Skeletal muscle tissue (tissue), 4 donors: ENCODE results near the gene COMMD7. TPM values are rescaled to one million over a fixed set of nuclear protein-coding genes. Genes with fewer than 3 reads are reported as not detected.

Experiments used
- H3K27ac ChIP-seq: one replicate; pipeline ENCODE4 v1.7.0; 2013; ENCODE audit warnings: mild to moderate bottlenecking, low read depth, low read length, inconsistent platforms
- H3K27me3 ChIP-seq, 3 donors: one replicate each; pipeline ENCODE4 v1.7.0; 2013; ENCODE audit warnings: low read length in 3 of 3; ENCODE audit not compliant: control insufficient read depth in 3 of 3, insufficient read depth in 3 of 3
- H3K36me3 ChIP-seq, 3 donors: one replicate each; pipeline ENCODE4 v1.7.0; 2013; ENCODE audit warnings: low read length in 3 of 3; ENCODE audit not compliant: control insufficient read depth in 3 of 3, insufficient read depth in 3 of 3
- H3K4me1 ChIP-seq, 3 donors: one replicate each; pipeline ENCODE4 v1.7.0; 2013; ENCODE audit warnings: low read length in 3 of 3, mild to moderate bottlenecking in 3 of 3; ENCODE audit not compliant: control insufficient read depth in 3 of 3, insufficient read depth in 3 of 3
- H3K4me3 ChIP-seq, 3 donors: one replicate each; pipeline ENCODE4 v1.7.0; 2013; ENCODE audit warnings: low read length in 3 of 3
- H3K9ac ChIP-seq, 3 donors: one replicate each; pipeline ENCODE4 v1.7.0; 2013; ENCODE audit warnings: low read length in 3 of 3, mild to moderate bottlenecking in 3 of 3, moderate library complexity in 2 of 3, low read depth in 1 of 3
- H3K9me3 ChIP-seq, 3 donors: one replicate each; pipeline ENCODE4 v1.7.0; 2013; ENCODE audit warnings: low read length in 3 of 3; ENCODE audit not compliant: control insufficient read depth in 3 of 3
- total RNA-seq: library from RNA; depleted of rRNA; stranded (reverse); fragments of >200 nt; gene quantifications from one replicate; pipeline ENCODE4 v1.2.3, GENCODE V29; 2014
- donor health status: Osteomylitis.

The COMMD7 gene
- total RNA-seq, 1 donor from 2014 or later, result 14.1 TPM

GRCh38 chr20:32678948-32679347 is 64.3 kb downstream of the COMMD7 start:
- Histone ChIP-seq H3K36me3 (no peaks in the 10 kb centered on the region), H3K9ac (no peak overlapping the region), H3K27ac (no peak overlapping the region), H3K27me3 (no peaks in the 10 kb centered on the region), H3K4me1 (peaks cover 2 to 10% (median 10%) of the 10 kb centered on the region in 3 donors), H3K9me3 (no peaks in the 10 kb centered on the region), H3K4me3 (no peak overlapping the region)

- no peaks in the 10 kb centered on the region for H3K36me3 ChIP-seq
- no peaks in the 10 kb centered on the region for H3K9me3 ChIP-seq
- H3K4me1 ChIP-seq, result peaks cover 2 to 10% (median 10%) of the 10 kb centered on the region in 3 donors
- no peak overlapping the region for H3K4me3 ChIP-seq
- H3K27me3 ChIP-seq, result no peaks in the 10 kb centered on the region
- H3K27ac ChIP-seq, result no peak overlapping the region
- H3K9ac ChIP-seq, result no peak overlapping the region
Measured at GRCh38 chr20:32675223-32675975, 67.9 kb downstream of the COMMD7 start.

GRCh38 chr20:32674362-32674789 is 68.9 kb downstream of the COMMD7 start:
- Histone ChIP-seq H3K4me3 (no peak overlapping the region), H3K9me3 (no peaks in the 10 kb centered on the region), H3K4me1 (peaks cover 0 to 6% (median under 1%) of the 10 kb centered on the region in 3 donors), H3K27me3 (no peaks in the 10 kb centered on the region), H3K36me3 (no peaks in the 10 kb centered on the region), H3K27ac (no peak overlapping the region), H3K9ac (no peak overlapping the region)

GRCh38 chr20:32672982-32673851 is 70.0 kb downstream of the COMMD7 start:
- no peaks in the 10 kb centered on the region for H3K36me3 ChIP-seq
- no peaks in the 10 kb centered on the region for H3K27me3 ChIP-seq
- no peaks in the 10 kb centered on the region for H3K4me1 ChIP-seq
- H3K4me3 ChIP-seq, result no peak overlapping the region
- no peak overlapping the region for H3K9ac ChIP-seq
- no peaks in the 10 kb centered on the region for H3K9me3 ChIP-seq
- no peak overlapping the region for H3K27ac ChIP-seq

- H3K27me3 ChIP-seq, result no peaks in the 10 kb centered on the region
- no peaks in the 10 kb centered on the region for H3K9me3 ChIP-seq
- H3K27ac ChIP-seq, result no peak overlapping the region
- no peaks in the 10 kb centered on the region for H3K36me3 ChIP-seq
- H3K4me3 ChIP-seq, result no peak overlapping the region
- H3K4me1 ChIP-seq, result no peaks in the 10 kb centered on the region
- H3K9ac ChIP-seq, result no peak overlapping the region
Measured at GRCh38 chr20:32672394-32672981, 70.8 kb downstream of the COMMD7 start.

- no peaks in the 10 kb centered on the region for H3K27me3 ChIP-seq
- H3K9me3 ChIP-seq, result no peaks in the 10 kb centered on the region
- H3K27ac ChIP-seq, result no peak overlapping the region
- no peak overlapping the region for H3K4me3 ChIP-seq
- no peaks in the 10 kb centered on the region for H3K4me1 ChIP-seq
- no peak overlapping the region for H3K9ac ChIP-seq
- no peaks in the 10 kb centered on the region for H3K36me3 ChIP-seq
Measured at GRCh38 chr20:32670773-32671455, 72.4 kb downstream of the COMMD7 start.

- H3K9me3 ChIP-seq, result no peaks in the 10 kb centered on the region
- H3K9ac ChIP-seq, result no peak overlapping the region
- H3K36me3 ChIP-seq, result no peaks in the 10 kb centered on the region
- no peaks in the 10 kb centered on the region for H3K4me1 ChIP-seq
- H3K27me3 ChIP-seq, result no peaks in the 10 kb centered on the region
- H3K4me3 ChIP-seq, result no peak overlapping the region
- no peak overlapping the region for H3K27ac ChIP-seq
Measured at GRCh38 chr20:32667027-32667426, 76.2 kb downstream of the COMMD7 start.

GRCh38 chr20:32664678-32665159 is 78.5 kb downstream of the COMMD7 start:
- no peaks in the 10 kb centered on the region for H3K36me3 ChIP-seq
- H3K27ac ChIP-seq, result no peak overlapping the region
- H3K4me3 ChIP-seq, result no peak overlapping the region
- H3K27me3 ChIP-seq, result no peaks in the 10 kb centered on the region
- no peak overlapping the region for H3K9ac ChIP-seq
- H3K9me3 ChIP-seq, result no peaks in the 10 kb centered on the region
- H3K4me1 ChIP-seq, result no peaks in the 10 kb centered on the region

- Histone ChIP-seq H3K9ac (no peak overlapping the region), H3K27me3 (no peaks in the 10 kb centered on the region), H3K9me3 (no peaks in the 10 kb centered on the region), H3K36me3 (no peaks in the 10 kb centered on the region), H3K27ac (no peak overlapping the region), H3K4me1 (no peaks in the 10 kb centered on the region), H3K4me3 (no peak overlapping the region)
Measured at GRCh38 chr20:32664012-32664677, 79.1 kb downstream of the COMMD7 start.
